ENCODE measurements around the gene TMEM30B.
"Not testable (repeated sequence)": the region's sequence is repeated elsewhere in the genome, so short reads cannot be mapped to it uniquely, and the experiment has no call there.

TMEM30B gene

DNA sequence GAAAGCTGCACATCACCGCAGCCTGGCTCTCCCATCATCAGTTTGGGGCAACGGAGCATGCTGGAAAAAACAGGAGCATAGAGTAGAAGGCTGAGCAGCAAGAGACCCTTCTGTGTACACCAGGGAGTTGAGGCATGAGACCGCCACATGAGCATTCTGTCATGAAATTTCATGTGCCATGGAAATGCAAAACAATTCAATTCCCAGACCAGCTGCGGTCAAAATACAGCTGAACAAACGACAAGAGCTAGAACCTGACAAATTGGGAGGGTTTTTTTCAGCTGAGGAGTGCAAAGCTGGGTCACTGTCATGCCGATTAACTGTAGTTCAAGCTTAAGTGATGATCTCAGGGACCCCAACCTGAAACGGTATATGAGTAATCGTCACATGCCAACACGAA is 37.1 kb downstream of the TMEM30B start:
- TF ChIP-seq, protein P1, sequence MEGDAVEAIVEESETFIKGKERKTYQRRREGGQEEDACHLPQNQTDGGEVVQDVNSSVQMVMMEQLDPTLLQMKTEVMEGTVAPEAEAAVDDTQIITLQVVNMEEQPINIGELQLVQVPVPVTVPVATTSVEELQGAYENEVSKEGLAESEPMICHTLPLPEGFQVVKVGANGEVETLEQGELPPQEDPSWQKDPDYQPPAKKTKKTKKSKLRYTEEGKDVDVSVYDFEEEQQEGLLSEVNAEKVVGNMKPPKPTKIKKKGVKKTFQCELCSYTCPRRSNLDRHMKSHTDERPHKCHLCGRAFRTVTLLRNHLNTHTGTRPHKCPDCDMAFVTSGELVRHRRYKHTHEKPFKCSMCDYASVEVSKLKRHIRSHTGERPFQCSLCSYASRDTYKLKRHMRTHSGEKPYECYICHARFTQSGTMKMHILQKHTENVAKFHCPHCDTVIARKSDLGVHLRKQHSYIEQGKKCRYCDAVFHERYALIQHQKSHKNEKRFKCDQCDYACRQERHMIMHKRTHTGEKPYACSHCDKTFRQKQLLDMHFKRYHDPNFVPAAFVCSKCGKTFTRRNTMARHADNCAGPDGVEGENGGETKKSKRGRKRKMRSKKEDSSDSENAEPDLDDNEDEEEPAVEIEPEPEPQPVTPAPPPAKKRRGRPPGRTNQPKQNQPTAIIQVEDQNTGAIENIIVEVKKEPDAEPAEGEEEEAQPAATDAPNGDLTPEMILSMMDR (IDR thresholded peaks at IDR 0.05; ENCODE audit: low read depth, low read length), result no peak
- H3K4me3 ChIP-seq (replicated peaks in 1 of 2; ENCODE audit: low read depth in 2 of 2, low read length in 2 of 2), result no peak overlapping the region
- no peak for DNase-seq (ENCODE audit: low read depth in 2 of 2)

DNA sequence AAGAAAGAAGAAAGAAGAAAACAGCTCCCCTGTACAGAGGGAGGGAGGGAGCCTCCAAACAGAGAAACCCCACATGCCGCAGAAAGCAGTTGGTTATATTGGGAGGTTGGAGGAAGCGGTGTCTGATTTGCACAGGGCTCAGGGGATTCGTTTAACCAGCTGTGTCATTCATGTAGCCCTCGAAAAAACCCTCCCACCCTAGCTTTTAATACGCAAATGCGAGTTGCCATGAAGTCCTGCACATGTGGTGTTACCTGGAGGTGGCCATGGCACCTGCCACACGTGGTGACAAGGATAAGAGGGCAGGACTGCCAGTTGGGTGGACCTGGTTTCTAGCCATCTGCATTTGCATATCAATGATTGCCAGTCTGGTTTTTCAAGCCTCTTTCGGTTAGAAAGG is 40.9 kb downstream of the TMEM30B start:
- H3K4me3 ChIP-seq (replicated peaks in 1 of 2; ENCODE audit: low read depth in 2 of 2, low read length in 2 of 2), result no peak overlapping the region
- no peak for DNase-seq (ENCODE audit: low read depth in 2 of 2)
- TF ChIP-seq, protein P1 (IDR thresholded peaks at IDR 0.05; ENCODE audit: low read depth, low read length), result no peak

DNA sequence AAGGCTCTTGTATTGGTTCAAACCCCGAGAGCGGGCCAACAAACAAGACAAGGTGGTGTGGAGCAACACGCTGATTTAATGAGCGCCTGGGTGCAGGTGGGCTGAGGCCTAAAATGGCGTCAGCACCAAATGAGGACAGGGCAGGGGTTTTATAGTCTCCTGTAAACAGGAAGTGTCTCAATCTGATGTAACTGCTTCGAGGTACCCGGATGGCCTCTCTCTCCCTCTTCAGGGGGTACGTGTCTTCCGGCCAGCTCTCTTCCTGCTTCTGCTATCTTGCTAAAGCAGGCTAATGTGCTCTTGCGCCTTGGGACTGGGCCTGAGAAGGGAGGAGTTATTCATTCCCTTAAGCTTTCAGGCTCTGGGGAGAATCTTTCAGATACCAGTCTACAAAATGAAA is 41.9 kb downstream of the TMEM30B start:
- not testable (repeated sequence) for H3K4me3 ChIP-seq (replicated peaks in 1 of 2; ENCODE audit: low read depth in 2 of 2, low read length in 2 of 2); DNase-seq (ENCODE audit: low read depth in 2 of 2)

DNA sequence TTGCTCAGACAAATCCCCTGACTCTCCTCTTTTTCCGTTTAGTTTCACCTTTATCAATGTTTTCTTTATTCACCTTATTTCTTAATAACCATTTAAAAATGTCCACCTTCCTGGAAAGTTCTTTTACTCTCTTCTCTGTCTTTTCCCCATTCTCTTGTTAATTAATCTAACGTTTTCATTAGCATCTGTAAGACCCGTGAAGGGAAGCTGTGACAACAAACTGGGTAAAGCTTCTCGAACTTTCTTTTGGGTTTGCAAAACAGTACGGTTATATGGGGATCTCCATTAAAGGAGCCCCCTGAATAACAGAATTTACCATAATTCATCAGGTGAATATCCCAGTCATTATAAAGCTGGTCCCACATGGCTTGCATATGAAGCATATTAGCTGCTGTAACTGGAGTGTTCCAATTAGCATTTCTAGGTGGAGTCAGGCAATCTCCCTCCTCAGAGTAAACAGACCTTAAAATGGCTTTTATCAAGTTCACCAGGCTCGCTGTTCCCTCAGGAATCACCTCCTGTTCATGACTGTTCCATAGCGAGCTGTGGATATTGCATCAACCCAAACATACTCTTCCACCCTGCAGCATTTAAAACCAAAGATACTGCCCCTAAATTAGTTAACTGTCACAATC is 42.4 kb downstream of the TMEM30B start:
- H3K4me3 ChIP-seq (replicated peaks in 1 of 2; ENCODE audit: low read depth in 2 of 2, low read length in 2 of 2), result no peak overlapping the region
- TF ChIP-seq, protein P1 (IDR thresholded peaks at IDR 0.05; ENCODE audit: low read depth, low read length), result no peak
- no peak for DNase-seq (ENCODE audit: low read depth in 2 of 2)

DNA sequence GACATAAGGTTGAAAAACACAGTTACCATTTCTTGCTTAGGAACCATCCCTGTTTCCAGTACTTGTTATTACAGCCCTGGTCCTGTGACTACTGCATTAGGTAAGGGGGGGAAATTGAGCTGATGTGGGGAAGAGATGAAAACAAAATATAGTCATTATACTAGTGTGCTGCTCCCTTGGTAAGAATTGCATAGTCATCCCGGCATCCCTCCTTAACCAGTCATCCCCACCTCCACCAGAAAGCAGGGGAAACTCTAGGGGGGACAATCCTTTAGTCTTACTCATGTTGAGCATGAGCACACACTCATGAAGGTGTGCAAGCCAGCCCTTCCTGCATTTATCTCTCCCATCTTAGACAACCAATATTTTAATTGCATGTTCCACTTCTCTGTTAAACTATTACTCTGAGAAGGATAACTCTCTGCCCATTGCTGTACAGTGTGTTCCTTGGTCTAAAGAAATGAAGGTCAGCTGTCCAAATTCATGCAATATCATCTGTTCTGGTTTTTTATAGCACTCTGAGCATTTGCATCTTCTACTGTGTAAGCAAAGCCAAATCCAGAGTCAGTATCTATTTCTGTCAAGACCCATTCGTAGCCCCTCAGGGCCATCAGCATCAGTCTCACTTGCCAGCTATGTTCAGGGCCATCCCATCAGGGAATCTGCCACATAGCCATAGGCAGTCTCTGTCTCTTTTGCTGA is 46.8 kb downstream of the TMEM30B start:
- TF ChIP-seq, protein P1 (IDR thresholded peaks at IDR 0.05; ENCODE audit: low read depth, low read length), result no peak
- H3K4me3 ChIP-seq (replicated peaks in 1 of 2; ENCODE audit: low read depth in 2 of 2, low read length in 2 of 2), result no peak overlapping the region
- no peak for DNase-seq (ENCODE audit: low read depth in 2 of 2)

DNA sequence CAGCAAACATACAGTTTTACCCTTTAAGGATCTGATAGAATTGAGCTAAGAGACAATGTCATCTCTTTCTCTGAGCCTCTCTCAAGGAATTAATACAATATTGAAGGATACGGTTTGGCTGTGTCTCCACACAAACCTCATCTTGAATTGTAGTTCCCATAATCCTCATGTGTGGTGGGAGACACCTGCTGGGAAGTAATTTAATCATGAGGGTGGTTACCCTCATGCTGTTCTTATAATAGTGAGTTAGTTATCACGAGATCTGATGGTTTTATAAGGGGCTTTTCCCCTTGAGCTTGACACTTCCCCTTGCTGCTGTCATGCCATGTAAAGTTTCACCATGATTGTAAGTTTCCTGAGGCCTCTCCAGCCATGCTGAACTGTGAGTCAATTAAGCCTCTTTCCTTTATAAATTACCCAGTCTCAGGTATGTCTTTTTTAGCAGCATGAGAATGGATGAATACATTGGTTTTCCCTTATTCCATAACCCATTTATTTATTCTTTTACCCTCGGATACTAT is 47.6 kb downstream of the TMEM30B start:
- H3K4me3 ChIP-seq (replicated peaks in 1 of 2; ENCODE audit: low read depth in 2 of 2, low read length in 2 of 2), result no peak overlapping the region
- TF ChIP-seq, protein P1 (IDR thresholded peaks at IDR 0.05; ENCODE audit: low read depth, low read length), result no peak
- no peak for DNase-seq (ENCODE audit: low read depth in 2 of 2)

DNA sequence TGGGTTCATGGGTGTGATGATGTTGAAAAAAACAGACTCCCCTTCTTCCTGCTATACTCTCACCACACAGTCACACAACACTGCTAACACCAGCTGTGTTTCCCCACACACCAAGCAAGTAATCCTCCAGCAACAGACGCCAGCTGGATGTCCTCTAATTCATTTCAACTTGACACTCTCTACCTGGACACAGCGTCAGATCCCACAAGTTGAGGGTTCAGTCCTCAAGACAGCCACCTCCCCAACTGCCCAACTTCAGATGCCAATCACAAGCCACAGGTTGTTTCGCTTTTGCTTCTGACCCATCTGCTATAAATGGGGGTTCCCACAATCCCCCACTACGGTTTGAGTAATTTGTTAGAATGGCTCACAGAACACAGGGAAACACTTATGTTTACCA is 49.3 kb downstream of the TMEM30B start:
- TF ChIP-seq, protein P1 (IDR thresholded peaks at IDR 0.05; ENCODE audit: low read depth, low read length), result no peak
- no peak for DNase-seq (ENCODE audit: low read depth in 2 of 2)
- no peak overlapping the region for H3K4me3 ChIP-seq (replicated peaks in 1 of 2; ENCODE audit: low read depth in 2 of 2, low read length in 2 of 2)

Data from cardiac fibroblast (primary cell).